Pancreas (tissue), 10 donors: ENCODE results near the gene PTH1R. TPM values are rescaled to one million over a fixed set of nuclear protein-coding genes. Genes with fewer than 3 reads are reported as not detected.

Experiments
- ATAC-seq, 4 donors: fragments of 200-7000 bp; cut with Tn5 transposase; one replicate each; pipeline versions ENCODE4 v1.8.0 to v1.9.1; 2020; ENCODE audit warnings: mild to moderate bottlenecking in 4 of 4, moderate library complexity in 4 of 4
- DNase-seq, 6 donors: peaks; one replicate each; pipeline ENCODE4 v3.0.0-alpha.2; 2020
- FAIRE-seq: peaks from 2 replicates; lab custom pipeline; 2012; peaks lifted over from hg19 to GRCh38; lab: Jason Lieb, UNC
- H3K27ac ChIP-seq, 4 donors: fragments of 200-600 bp; sonication (generic); 1 replicate in 3 of 4; 2 replicates in 1 of 4; pipeline versions ENCODE4 v1.5.0 to v1.8.0; 2020
- H3K27me3 ChIP-seq, 4 donors: fragments of 200-600 bp; one replicate each; pipeline ENCODE4 v1.8.0; 2021
- H3K36me3 ChIP-seq, 3 donors: fragments of 200-600 bp; sonication (generic) in 1 of 3; one replicate each; pipeline versions ENCODE4 v1.5.0 to v1.8.0; 2020 to 2021
- H3K4me1 ChIP-seq, 3 donors: fragments of 200-600 bp; one replicate each; pipeline ENCODE4 v1.8.0; 2021
- H3K4me3 ChIP-seq, 4 donors: fragments of 200-600 bp; sonication (generic) in 2 of 4; one replicate each; pipeline versions ENCODE4 v1.5.0 to v1.8.0; 2020 to 2021
- H3K9me3 ChIP-seq, 4 donors: fragments of 200-600 bp; one replicate each; pipeline ENCODE4 v1.8.0; 2021
- WGBS, 2 donors: extraction: QIAGEN DNeasy Blood & Tissue Kit; methylation state at CpG; one replicate each; pipeline ENCODE4 v1.1.7; 2013; 5-methylcytosine and 5-hydroxymethylcytosine counted together
- intact Hi-C, 3 donors: fragments of 100-400 bp; cut with DNase I; formaldehyde crosslinking; loops; one replicate each; pipeline versions ENCODE4 v1.11.1 to v1.14.2; 2022
- polyA plus RNA-seq, 2 donors: library from polyadenylated mRNA; stranded (reverse); fragments of 200-250 nt; gene quantifications; one replicate each; pipeline ENCODE4 v1.2.3, GENCODE V29; 2013
- total RNA-seq, 6 donors: library from RNA; stranded (reverse); fragmentation: NEBNext Ultra II Directional in 4 of 6; extraction: Animal tissue kit (Norgen Biotek cat#: 25700) in 4 of 6; gene quantifications; one replicate each; pipeline versions ENCODE4 v1.2.1 to v1.2.4, GENCODE V29; 2021 to 2023
- TF ChIP-seq, protein P1 (sequence below), 4 donors: fragments of 200-600 bp; sonication (generic) in 3 of 4; IDR thresholded peaks; one replicate each; pipeline versions ENCODE4 v1.5.0 to v1.8.0; 2021; ENCODE audit warnings: antibody characterized with exemption in 4 of 4
- donor health status: healthy with polysubstance abuse.
- donor health status: DM: no; HTN: no; CAD: no; lungs with moderate emphysema.
- donor health status: DM: no; HTN: no; CAD: no.
- donor health status: control.
- donor health status: control.
- donor health status: Bipolar disorder and iron deficiency.
- donor health status: DM: yes; HTN: yes; CAD: no.
- donor health status: DM: no; HTN: no; CAD: no.
- donor health status: DM: no; HTN: no; CAD: no.
- donor health status: DM: yes; HTN: yes; CAD: no.

PTH1R gene
- total and polyA plus RNA-seq, 8 donors, result 0.49 to 34.8 (median 2.0) TPM

DNA sequence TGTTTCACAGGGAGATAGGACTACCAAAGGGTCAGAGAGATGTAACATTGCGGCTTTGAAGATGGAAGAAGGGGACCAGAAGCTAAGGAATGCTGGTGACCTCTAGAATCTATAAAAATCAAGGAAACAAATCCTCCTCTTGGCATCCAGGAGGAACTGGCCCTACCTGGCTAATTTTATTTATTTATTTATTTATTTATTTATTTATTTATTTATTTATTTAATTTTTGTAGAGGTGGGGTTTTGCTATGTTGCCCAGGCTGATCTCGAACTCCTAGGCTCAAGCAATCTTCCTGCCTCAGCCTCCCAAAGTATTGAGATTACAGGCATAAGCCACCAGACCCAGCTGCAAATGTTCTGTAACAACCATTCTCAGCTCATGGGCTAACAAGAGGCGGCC lies 34.0 kb upstream of the PTH1R start:
- FAIRE-seq (no peak), ATAC-seq (no peak), DNase-seq (no peak)
- TF ChIP-seq, protein P1, sequence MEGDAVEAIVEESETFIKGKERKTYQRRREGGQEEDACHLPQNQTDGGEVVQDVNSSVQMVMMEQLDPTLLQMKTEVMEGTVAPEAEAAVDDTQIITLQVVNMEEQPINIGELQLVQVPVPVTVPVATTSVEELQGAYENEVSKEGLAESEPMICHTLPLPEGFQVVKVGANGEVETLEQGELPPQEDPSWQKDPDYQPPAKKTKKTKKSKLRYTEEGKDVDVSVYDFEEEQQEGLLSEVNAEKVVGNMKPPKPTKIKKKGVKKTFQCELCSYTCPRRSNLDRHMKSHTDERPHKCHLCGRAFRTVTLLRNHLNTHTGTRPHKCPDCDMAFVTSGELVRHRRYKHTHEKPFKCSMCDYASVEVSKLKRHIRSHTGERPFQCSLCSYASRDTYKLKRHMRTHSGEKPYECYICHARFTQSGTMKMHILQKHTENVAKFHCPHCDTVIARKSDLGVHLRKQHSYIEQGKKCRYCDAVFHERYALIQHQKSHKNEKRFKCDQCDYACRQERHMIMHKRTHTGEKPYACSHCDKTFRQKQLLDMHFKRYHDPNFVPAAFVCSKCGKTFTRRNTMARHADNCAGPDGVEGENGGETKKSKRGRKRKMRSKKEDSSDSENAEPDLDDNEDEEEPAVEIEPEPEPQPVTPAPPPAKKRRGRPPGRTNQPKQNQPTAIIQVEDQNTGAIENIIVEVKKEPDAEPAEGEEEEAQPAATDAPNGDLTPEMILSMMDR (IDR thresholded peaks at IDR 0.05), result no peak
- intact Hi-C loops, result no loop called here
- Histone ChIP-seq H3K27me3 (no peaks in the 10 kb centered on the region), H3K36me3 (no peaks in the 10 kb centered on the region), H3K27ac (no peak overlapping the region), H3K9me3 (no peaks in the 10 kb centered on the region), H3K4me3 (no peak overlapping the region), H3K4me1 (peaks cover 0 to 3% (median 0%) of the 10 kb centered on the region in 3 donors)
- 95 to 100% methylated on average over 3 of the region's 3 CpGs for WGBS, 2 donors

DNA sequence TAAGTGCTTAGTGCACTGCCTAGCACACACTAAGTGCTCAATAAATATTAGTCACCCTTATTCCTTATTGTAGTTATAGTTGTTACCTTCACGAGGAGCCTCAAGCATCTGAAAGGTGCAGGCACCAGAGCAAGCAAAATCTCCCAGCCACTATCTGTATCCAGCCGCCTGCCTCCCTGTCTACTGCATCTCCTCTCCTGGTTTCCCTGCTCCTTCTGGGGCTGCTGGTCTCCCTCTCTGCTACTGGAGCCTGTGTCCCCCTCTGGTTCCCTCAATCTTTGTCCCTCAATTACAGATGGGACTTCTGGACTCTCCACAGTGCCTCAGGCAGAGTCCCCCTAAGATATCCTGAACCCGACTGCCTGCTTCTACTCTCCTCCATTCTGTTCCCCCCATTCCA lies 33.1 kb upstream of the PTH1R start:
- FAIRE-seq (no peak), ATAC-seq (no peak), DNase-seq (no peak)
- WGBS, 2 donors, result 87 to 95% methylated on average over 3 of the region's 3 CpGs
- no peak overlapping the region for H3K4me3 ChIP-seq
- H3K27me3 ChIP-seq, result no peaks in the 10 kb centered on the region
- no peaks in the 10 kb centered on the region for H3K9me3 ChIP-seq
- intact Hi-C loops, result no loop called here
- no peaks in the 10 kb centered on the region for H3K36me3 ChIP-seq
- H3K27ac ChIP-seq, result no peak overlapping the region
- TF ChIP-seq, protein P1 (IDR thresholded peaks at IDR 0.05), result no peak
- H3K4me1 ChIP-seq, result peaks cover 0 to 3% (median 0%) of the 10 kb centered on the region in 3 donors

DNA sequence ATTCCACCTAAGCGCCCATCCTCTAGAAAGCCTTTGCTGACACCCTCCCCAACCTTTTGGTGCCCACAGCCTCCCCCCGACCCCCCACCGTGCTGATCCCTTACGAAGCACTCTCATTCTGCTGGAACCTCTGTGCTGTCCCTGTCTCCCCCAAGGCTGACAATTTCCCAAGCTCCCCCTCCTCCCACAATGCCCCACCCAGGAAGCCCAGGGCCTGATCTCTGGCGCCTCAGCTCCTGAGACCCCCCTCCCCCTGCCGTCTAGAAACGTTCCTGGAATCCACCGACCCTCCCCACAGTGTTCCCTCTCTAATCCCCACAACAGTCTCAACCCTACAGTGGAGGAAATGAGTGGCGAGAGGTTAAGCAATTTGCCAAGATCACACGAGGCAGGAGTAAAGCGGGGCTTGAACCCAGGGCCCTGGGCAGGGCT lies 32.6 kb upstream of the PTH1R start:
- peaks cover 0 to 3% (median 0%) of the 10 kb centered on the region in 3 donors for H3K4me1 ChIP-seq
- ATAC-seq (no peak), DNase-seq (no peak), FAIRE-seq (no peak)
- 48 to 49% methylated on average over 11 of the region's 11 CpGs for WGBS, 2 donors
- no peaks in the 10 kb centered on the region for H3K36me3 ChIP-seq
- peak overlapping the region in 3 of 4 donors; percentile 34 to 59 (median 46) for H3K4me3 ChIP-seq
- peak overlapping the region; percentile 68 to 89 (median 81) for H3K27ac ChIP-seq
- no peaks in the 10 kb centered on the region for H3K9me3 ChIP-seq
- TF ChIP-seq, protein P1 (IDR thresholded peaks at IDR 0.05), result no peak
- intact Hi-C loops, result no loop called here
- H3K27me3 ChIP-seq, result no peaks in the 10 kb centered on the region

DNA sequence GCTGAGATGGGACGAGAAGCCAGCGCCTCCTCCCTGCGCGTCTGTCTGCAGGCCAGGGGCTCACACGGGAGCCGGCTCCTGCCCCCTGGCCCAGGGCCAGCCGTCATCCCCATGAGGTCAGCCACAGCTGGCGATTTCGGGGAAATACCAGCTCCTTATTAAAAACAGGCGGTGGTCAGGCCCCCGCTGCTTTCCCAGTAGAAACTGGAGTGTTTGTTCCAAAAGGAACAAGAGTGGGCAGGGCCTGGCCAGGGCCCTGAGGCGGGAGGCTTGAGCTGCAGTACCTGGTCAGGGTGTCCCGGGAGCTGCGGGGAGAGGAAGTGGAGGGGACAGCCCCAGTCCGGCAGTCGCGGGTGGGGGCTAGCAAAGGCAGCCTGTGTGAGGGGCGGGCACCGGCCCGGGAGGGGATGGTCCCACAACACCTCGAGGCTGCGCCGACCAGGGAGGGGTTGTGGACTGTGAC lies 32.1 kb upstream of the PTH1R start:
- intact Hi-C loops, result no loop called here
- TF ChIP-seq, protein P1 (IDR thresholded peaks at IDR 0.05), result no peak
- Histone ChIP-seq H3K27me3 (no peaks in the 10 kb centered on the region), H3K36me3 (no peaks in the 10 kb centered on the region), H3K27ac (peak overlapping the region; percentile 68 to 89 (median 81)), H3K4me3 (peak overlapping the region; percentile 34 to 59 (median 48)), H3K4me1 (peaks cover 0 to 3% (median 0%) of the 10 kb centered on the region in 3 donors), H3K9me3 (no peaks in the 10 kb centered on the region)
- 2 to 8% methylated on average over 23 of the region's 23 CpGs for WGBS, 2 donors
- FAIRE-seq (no peak), ATAC-seq (peak; percentile 78 to 83 (median 80)), DNase-seq (peak in 5 of 6 donors; percentile 72 to 87 (median 74))

DNA sequence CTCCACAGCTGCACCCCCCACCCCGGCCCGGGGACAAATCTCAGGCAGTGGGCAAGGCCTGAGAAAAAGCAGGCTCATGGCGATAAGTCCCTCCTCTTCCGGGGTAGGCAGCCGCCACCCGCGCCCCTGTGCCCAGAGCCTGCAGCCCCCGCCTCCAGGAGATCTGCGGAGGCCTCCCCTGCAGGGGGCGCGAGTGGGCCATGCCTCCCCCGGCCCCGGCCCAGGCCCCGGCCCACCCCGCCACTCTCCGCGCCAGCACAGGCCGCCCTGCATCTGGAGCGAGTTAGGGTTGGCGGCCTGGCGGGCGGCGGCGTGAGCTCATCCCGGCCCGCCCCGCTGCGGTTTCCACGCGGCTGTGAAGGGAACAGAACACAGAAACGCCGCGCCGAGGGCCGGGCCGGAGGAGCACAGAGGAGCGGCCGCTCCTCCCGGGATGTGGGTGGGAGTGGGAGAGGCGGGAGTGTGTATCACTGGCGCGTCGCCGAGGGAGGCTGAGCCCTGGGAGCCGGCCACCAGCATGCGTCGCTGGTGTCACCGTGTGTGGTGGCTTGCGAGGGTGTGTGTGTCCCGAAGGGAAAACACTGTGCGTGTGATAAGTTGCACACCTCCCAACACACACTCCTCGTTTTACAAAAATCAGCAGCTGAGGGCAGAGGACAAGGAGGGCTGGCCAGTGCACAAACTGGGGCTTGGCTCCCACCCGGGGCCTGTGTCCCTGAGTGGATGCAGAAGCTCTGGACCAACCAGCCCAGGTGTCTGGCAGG lies 31.5 kb upstream of the PTH1R start:
- DNase-seq (peak; percentile 82 to 91 (median 87)), ATAC-seq (peak; percentile 82 to 93 (median 90)), FAIRE-seq (no peak)
- H3K4me3 ChIP-seq, result peak overlapping the region; percentile 34 to 59 (median 48)
- H3K36me3 ChIP-seq, result no peaks in the 10 kb centered on the region
- H3K4me1 ChIP-seq, result peaks cover 0 to 3% (median 0%) of the 10 kb centered on the region in 3 donors
- no peaks in the 10 kb centered on the region for H3K9me3 ChIP-seq
- 1% methylated on average over 53 of the region's 53 CpGs for WGBS, 2 donors
- H3K27me3 ChIP-seq, result no peaks in the 10 kb centered on the region
- peak overlapping the region; percentile 68 to 89 (median 81) for H3K27ac ChIP-seq
- TF ChIP-seq, protein P1 (IDR thresholded peaks at IDR 0.05), result peak; percentile 26 to 52 (median 41)
- intact Hi-C loops, result no loop called here
